ENCODE measurements around the gene NOL4L. TPM values are rescaled to one million over a fixed set of nuclear protein-coding genes. Genes with fewer than 3 reads are reported as not detected.

The NOL4L gene
- total RNA-seq, 2 experiments from 2014 or later, result 53.1 to 55.6 TPM

- Histone ChIP-seq H3K27ac (ENCODE audit: low read depth in 1 of 2, low read length in 2 of 2) (no peak overlapping the region), H3K9me3 (ENCODE audit: control insufficient read depth in 1 of 2, insufficient read depth in 1 of 2, low read length in 2 of 2) (no peaks in the 10 kb centered on the region), H3K4me1 (ENCODE audit: insufficient read depth, low read length) (peaks cover 6% of the 10 kb centered on the region), H3K27me3 (ENCODE audit: control insufficient read depth in 1 of 2, insufficient read depth in 2 of 2, low read length in 2 of 2) (no peaks in the 10 kb centered on the region), H3K4me3 (ENCODE audit: low read length) (no peak overlapping the region), H3K36me3 (ENCODE audit: insufficient read depth, low read length) (peaks cover 73% of the 10 kb centered on the region)
- intact Hi-C loops (cut with DNase I, micrococcal nuclease), result no loop called here
- ChIA-PET CTCF (no interaction called here), POLR2A (no interaction called here)
- H3K9me3 Mint-ChIP-seq, result no peaks in the 10 kb centered on the region
- no peak for TF ChIP-seq CTCF (IDR thresholded peaks at IDR 0.05)
- no peaks in the 10 kb centered on the region for H3K27me3 Mint-ChIP-seq
- H3K27ac Mint-ChIP-seq, result peak overlapping the region; percentile 69
- no peak overlapping the region for H3K4me3 Mint-ChIP-seq
- no peak for DNase-seq
- ATAC-seq (ENCODE audit: poor library complexity), result no peak
- H3K36me3 Mint-ChIP-seq (ENCODE audit: low read depth), result peaks cover 68% of the 10 kb centered on the region
- H3K4me1 Mint-ChIP-seq (ENCODE audit: low read depth), result no peaks in the 10 kb centered on the region
Observed at GRCh38 chr20:32455171-32455900, 129.8 kb downstream of the NOL4L start.

GRCh38 chr20:32454164-32455145 lies 130.7 kb downstream of the NOL4L start:
- Mint-ChIP-seq H3K4me1 (ENCODE audit: low read depth) (no peaks in the 10 kb centered on the region), H3K27ac (peak overlapping the region; percentile 73), H3K36me3 (ENCODE audit: low read depth) (peaks cover 77% of the 10 kb centered on the region), H3K9me3 (no peaks in the 10 kb centered on the region), H3K27me3 (no peaks in the 10 kb centered on the region), H3K4me3 (no peak overlapping the region)
- DNase-seq, result no peak
- Histone ChIP-seq H3K4me3 (ENCODE audit: low read length) (no peak overlapping the region), H3K9me3 (ENCODE audit: control insufficient read depth in 1 of 2, insufficient read depth in 1 of 2, low read length in 2 of 2) (no peaks in the 10 kb centered on the region), H3K27ac (ENCODE audit: low read depth in 1 of 2, low read length in 2 of 2) (no peak overlapping the region), H3K36me3 (ENCODE audit: insufficient read depth, low read length) (peaks cover 70% of the 10 kb centered on the region), H3K27me3 (ENCODE audit: control insufficient read depth in 1 of 2, insufficient read depth in 2 of 2, low read length in 2 of 2) (no peaks in the 10 kb centered on the region), H3K4me1 (ENCODE audit: insufficient read depth, low read length) (peaks cover 6% of the 10 kb centered on the region)
- intact Hi-C loops (cut with DNase I, micrococcal nuclease), result no loop called here
- ATAC-seq (ENCODE audit: poor library complexity), result no peak
- ChIA-PET CTCF (no interaction called here), POLR2A (no interaction called here)
- TF ChIP-seq CTCF (IDR thresholded peaks at IDR 0.05), result no peak

GRCh38 chr20:32453467-32454163 lies 131.5 kb downstream of the NOL4L start:
- POLR2A ChIA-PET, result no interaction called here
- DNase-seq (no peak), ATAC-seq (ENCODE audit: poor library complexity) (no peak)
- TF ChIP-seq CTCF (IDR thresholded peaks at IDR 0.05), result no peak
- Mint-ChIP-seq H3K27me3 (no peaks in the 10 kb centered on the region), H3K4me3 (no peak overlapping the region), H3K4me1 (ENCODE audit: low read depth) (no peaks in the 10 kb centered on the region), H3K36me3 (ENCODE audit: low read depth) (peaks cover 82% of the 10 kb centered on the region), H3K27ac (peak overlapping the region; percentile 73), H3K9me3 (no peaks in the 10 kb centered on the region)
- H3K9me3 ChIP-seq (ENCODE audit: control insufficient read depth in 1 of 2, insufficient read depth in 1 of 2, low read length in 2 of 2), result no peaks in the 10 kb centered on the region
- H3K4me1 ChIP-seq (ENCODE audit: insufficient read depth, low read length), result peaks cover 6% of the 10 kb centered on the region
- CTCF ChIA-PET, result no interaction called here
- intact Hi-C loops (cut with DNase I, micrococcal nuclease), result no loop called here
- no peak overlapping the region for H3K27ac ChIP-seq (ENCODE audit: low read depth in 1 of 2, low read length in 2 of 2)
- no peaks in the 10 kb centered on the region for H3K27me3 ChIP-seq (ENCODE audit: control insufficient read depth in 1 of 2, insufficient read depth in 2 of 2, low read length in 2 of 2)
- H3K36me3 ChIP-seq (ENCODE audit: insufficient read depth, low read length), result peaks cover 73% of the 10 kb centered on the region
- no peak overlapping the region for H3K4me3 ChIP-seq (ENCODE audit: low read length)
